H1 (cell line): ENCODE data around the gene BLOC1S1.

Experiments
- ASH2L ChIP-seq: fragments of 200-600, 300-600 bp; sonication (generic); IDR thresholded peaks from one replicate; pipeline ENCODE4 v1.7.1; 2017; ENCODE audit warnings: low read length
- BCL11A ChIP-seq, 2 experiments: IDR thresholded peaks; one replicate each; pipeline ENCODE4 v1.6.1; 2011; ENCODE audit warnings: low read depth in 2 of 2, low read length in 2 of 2, mild to moderate bottlenecking in 2 of 2
- CTCF ChIP-seq, 3 experiments: IDR thresholded peaks; 1 replicate in 2 of 3; 2 replicates in 1 of 3; pipeline versions ENCODE4 v1.5.1 to v1.6.1; 2011; ENCODE audit warnings: low read length in 3 of 3, mild to moderate bottlenecking in 3 of 3, inconsistent platforms in 2 of 3, low read depth in 1 of 3, moderate library complexity in 1 of 3; ENCODE audit not compliant: insufficient read depth in 1 of 3; ENCODE audit errors: control extremely low read depth in 1 of 3
- E2F6 ChIP-seq: IDR thresholded peaks from 2 replicates; pipeline ENCODE4 v1.6.1; 2012; ENCODE audit warnings: inconsistent platforms
- EZH2 ChIP-seq: fragments of 200-600 bp; sonication (generic); IDR thresholded peaks from 2 replicates; pipeline ENCODE4 v1.7.1; 2012; ENCODE audit warnings: low read depth, mild to moderate bottlenecking, moderate library complexity, low read length, inconsistent platforms; ENCODE audit not compliant: severe bottlenecking
- JUN ChIP-seq: IDR thresholded peaks from 2 replicates; pipeline ENCODE4 v1.6.1; 2011; ENCODE audit warnings: low read depth, mild to moderate bottlenecking, improper control_type of control experiment, low read length
- MAFK ChIP-seq: IDR thresholded peaks from 2 replicates; pipeline ENCODE4 v1.6.1; 2012; ENCODE audit warnings: low read depth, mild to moderate bottlenecking, improper control_type of control experiment, low read length
- MAX ChIP-seq: IDR thresholded peaks from 2 replicates; pipeline ENCODE4 v1.6.1; 2012; ENCODE audit warnings: inconsistent platforms
- NANOG ChIP-seq: IDR thresholded peaks from 2 replicates; pipeline ENCODE4 v1.6.1; 2011; ENCODE audit warnings: low read length, low read depth, mild to moderate bottlenecking, inconsistent platforms; ENCODE audit not compliant: insufficient read depth, poor library complexity, severe bottlenecking
- PHF8 ChIP-seq: fragments of 200-600 bp; sonication (generic); conservative IDR thresholded peaks from 2 replicates; pipeline ENCODE4 v1.7.1; 2012; ENCODE audit warnings: low read depth, mild to moderate bottlenecking, inconsistent platforms, low read length, moderate library complexity
- POLR2A ChIP-seq, 2 experiments: IDR thresholded peaks; 1 replicate in 1 of 2; 2 replicates in 1 of 2; pipeline ENCODE4 v1.6.1; 2011; ENCODE audit warnings: low read depth in 2 of 2, low read length in 2 of 2, mild to moderate bottlenecking in 2 of 2; ENCODE audit errors: control extremely low read depth in 1 of 2
- POLR2AphosphoS5 ChIP-seq: IDR thresholded peaks from 2 replicates; pipeline ENCODE4 v1.6.1; 2011; ENCODE audit warnings: low read depth, low read length
- SIN3A ChIP-seq, 2 experiments: IDR thresholded peaks in 1 of 2; conservative IDR thresholded peaks in 1 of 2; 2 replicates each; pipeline ENCODE4 v1.6.1; 2011 to 2012; ENCODE audit warnings: low read length in 2 of 2, improper control_type of control experiment in 1 of 2, low read depth in 1 of 2, mild to moderate bottlenecking in 1 of 2
- SP1 ChIP-seq: IDR thresholded peaks from 2 replicates; pipeline ENCODE4 v1.6.1; 2011; ENCODE audit warnings: low read depth, low read length

GRCh38 chr12:55707219-55707671, 8.6 kb upstream of the BLOC1S1 start:
- TF ChIP-seq CTCF (IDR thresholded peaks at IDR 0.05; ENCODE audit: control extremely low read depth in 1 of 3, insufficient read depth in 1 of 3, low read depth in 1 of 3, low read length in 3 of 3) (no peak), POLR2A (IDR thresholded peaks at IDR 0.05; ENCODE audit: control extremely low read depth in 1 of 2, low read depth in 2 of 2, low read length in 2 of 2) (no peak), JUN (no peak), POLR2AphosphoS5 (no peak), BCL11A (IDR thresholded peaks at IDR 0.05; ENCODE audit: low read depth in 2 of 2, low read length in 2 of 2) (no peak), MAX (no peak), EZH2 (no peak), SP1 (no peak), E2F6 (no peak), NANOG (no peak), PHF8 (no peak), MAFK (no peak), SIN3A (conservative IDR thresholded peaks at IDR 0.05 in 1 of 2, IDR thresholded peaks at IDR 0.05 in 1 of 2; ENCODE audit: low read depth in 1 of 2, low read length in 2 of 2) (peak in 1 of 2 experiments; percentile 39; a peak in 2 of 4 replicates), ASH2L (peak; percentile 0)
